ENCODE data around the gene BTBD6.

DNA sequence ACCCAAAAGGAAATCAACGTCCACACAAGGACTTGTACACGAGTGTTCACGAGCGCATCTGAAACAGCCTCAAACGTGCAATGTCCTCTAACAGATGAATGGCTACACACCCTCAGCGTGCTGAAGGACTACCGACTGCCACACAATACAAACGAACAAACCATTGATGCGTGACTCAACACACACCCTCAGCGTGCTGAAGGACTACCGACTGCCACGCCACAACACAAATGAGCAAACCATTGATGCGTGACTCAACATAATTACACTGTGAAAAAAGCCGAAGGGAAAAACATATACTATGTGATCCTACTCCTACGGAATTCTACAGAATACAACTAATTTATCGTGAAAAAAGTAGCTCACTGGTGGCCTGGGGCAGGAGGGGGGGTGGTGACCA, 25.1 kb upstream of the BTBD6 start:
- no peak for TF ChIP-seq CEBPB (IDR thresholded peaks at IDR 0.05)
- no peak for TF ChIP-seq TAF1 (IDR thresholded peaks at IDR 0.05; ENCODE audit: low read depth)
- no peak for TF ChIP-seq TEAD4 (IDR thresholded peaks at IDR 0.05)
- no peak for TF ChIP-seq CREB1 (IDR thresholded peaks at IDR 0.05; ENCODE audit: low read depth)
- no peak for TF ChIP-seq EP300 (IDR thresholded peaks at IDR 0.05; ENCODE audit: borderline replicate concordance)
- no peak for TF ChIP-seq ZBTB7A (IDR thresholded peaks at IDR 0.05; ENCODE audit: low read depth)
- no peak for TF ChIP-seq EGR1 (IDR thresholded peaks at IDR 0.05)
- TF ChIP-seq, protein P1, sequence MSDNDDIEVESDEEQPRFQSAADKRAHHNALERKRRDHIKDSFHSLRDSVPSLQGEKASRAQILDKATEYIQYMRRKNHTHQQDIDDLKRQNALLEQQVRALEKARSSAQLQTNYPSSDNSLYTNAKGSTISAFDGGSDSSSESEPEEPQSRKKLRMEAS (IDR thresholded peaks at IDR 0.05), result peak; percentile 78
- TF ChIP-seq, protein P2, sequence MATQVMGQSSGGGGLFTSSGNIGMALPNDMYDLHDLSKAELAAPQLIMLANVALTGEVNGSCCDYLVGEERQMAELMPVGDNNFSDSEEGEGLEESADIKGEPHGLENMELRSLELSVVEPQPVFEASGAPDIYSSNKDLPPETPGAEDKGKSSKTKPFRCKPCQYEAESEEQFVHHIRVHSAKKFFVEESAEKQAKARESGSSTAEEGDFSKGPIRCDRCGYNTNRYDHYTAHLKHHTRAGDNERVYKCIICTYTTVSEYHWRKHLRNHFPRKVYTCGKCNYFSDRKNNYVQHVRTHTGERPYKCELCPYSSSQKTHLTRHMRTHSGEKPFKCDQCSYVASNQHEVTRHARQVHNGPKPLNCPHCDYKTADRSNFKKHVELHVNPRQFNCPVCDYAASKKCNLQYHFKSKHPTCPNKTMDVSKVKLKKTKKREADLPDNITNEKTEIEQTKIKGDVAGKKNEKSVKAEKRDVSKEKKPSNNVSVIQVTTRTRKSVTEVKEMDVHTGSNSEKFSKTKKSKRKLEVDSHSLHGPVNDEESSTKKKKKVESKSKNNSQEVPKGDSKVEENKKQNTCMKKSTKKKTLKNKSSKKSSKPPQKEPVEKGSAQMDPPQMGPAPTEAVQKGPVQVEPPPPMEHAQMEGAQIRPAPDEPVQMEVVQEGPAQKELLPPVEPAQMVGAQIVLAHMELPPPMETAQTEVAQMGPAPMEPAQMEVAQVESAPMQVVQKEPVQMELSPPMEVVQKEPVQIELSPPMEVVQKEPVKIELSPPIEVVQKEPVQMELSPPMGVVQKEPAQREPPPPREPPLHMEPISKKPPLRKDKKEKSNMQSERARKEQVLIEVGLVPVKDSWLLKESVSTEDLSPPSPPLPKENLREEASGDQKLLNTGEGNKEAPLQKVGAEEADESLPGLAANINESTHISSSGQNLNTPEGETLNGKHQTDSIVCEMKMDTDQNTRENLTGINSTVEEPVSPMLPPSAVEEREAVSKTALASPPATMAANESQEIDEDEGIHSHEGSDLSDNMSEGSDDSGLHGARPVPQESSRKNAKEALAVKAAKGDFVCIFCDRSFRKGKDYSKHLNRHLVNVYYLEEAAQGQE (IDR thresholded peaks at IDR 0.05; ENCODE audit: low read depth), result no peak
- TF ChIP-seq TCF12 (IDR thresholded peaks at IDR 0.05; ENCODE audit: low read depth), result no peak
- no peak for TF ChIP-seq YY1 (IDR thresholded peaks at IDR 0.05; ENCODE audit: low read depth)
- TF ChIP-seq FOXM1 (IDR thresholded peaks at IDR 0.05; ENCODE audit: borderline replicate concordance, low read depth), result no peak
